Measurements from ENCODE around the gene TTC28. TPM values are rescaled to one million over a fixed set of nuclear protein-coding genes. Genes with fewer than 3 reads are reported as not detected.
"Not testable (repeated sequence)": the region's sequence is repeated elsewhere in the genome, so short reads cannot be mapped to it uniquely, and the experiment has no call there.

TTC28 gene
- total RNA-seq, 1 donor from 2014 or later, result 70.8 TPM

DNA sequence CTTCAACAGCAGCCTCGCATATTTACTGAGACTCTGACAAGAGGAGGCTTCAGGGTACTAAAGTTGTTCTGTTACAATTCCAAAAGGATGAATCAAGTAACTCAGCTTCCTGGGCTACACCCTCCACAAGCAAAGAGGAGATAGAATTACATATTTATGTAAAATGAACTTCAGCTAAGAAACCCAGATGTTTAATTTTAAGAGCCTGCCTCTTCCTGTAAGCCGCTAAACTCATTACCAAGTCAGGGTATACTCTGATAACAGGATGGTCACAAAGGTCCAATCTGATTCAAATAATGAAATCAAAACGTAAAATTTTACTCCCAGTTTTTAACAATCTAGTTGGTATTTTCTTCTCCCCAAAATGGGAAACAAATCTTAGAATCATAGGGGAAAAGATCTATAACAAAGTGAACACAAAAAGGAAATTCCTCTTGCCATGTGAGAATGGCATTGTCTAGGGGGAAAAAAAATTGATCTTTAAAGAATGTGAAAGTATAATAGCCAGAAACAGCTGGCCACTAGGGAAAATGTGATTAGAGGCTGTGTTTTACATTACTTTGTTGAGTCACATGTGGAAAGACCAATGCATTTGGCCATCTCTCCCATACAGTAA lies 31.0 kb upstream of the TTC28 start:
- Mint-ChIP-seq H3K4me3 (ENCODE audit: unreplicated experiment) (no peak overlapping the region), H3K9me3 (ENCODE audit: unreplicated experiment) (no peaks in the 10 kb centered on the region), H3K36me3 (ENCODE audit: low read depth, unreplicated experiment) (peaks cover 4% of the 10 kb centered on the region), H3K4me1 (ENCODE audit: unreplicated experiment) (peaks cover 29% of the 10 kb centered on the region), H3K27me3 (ENCODE audit: unreplicated experiment) (no peaks in the 10 kb centered on the region), H3K27ac (ENCODE audit: unreplicated experiment) (peak overlapping the region; percentile 95)
- TF ChIP-seq, protein P1, sequence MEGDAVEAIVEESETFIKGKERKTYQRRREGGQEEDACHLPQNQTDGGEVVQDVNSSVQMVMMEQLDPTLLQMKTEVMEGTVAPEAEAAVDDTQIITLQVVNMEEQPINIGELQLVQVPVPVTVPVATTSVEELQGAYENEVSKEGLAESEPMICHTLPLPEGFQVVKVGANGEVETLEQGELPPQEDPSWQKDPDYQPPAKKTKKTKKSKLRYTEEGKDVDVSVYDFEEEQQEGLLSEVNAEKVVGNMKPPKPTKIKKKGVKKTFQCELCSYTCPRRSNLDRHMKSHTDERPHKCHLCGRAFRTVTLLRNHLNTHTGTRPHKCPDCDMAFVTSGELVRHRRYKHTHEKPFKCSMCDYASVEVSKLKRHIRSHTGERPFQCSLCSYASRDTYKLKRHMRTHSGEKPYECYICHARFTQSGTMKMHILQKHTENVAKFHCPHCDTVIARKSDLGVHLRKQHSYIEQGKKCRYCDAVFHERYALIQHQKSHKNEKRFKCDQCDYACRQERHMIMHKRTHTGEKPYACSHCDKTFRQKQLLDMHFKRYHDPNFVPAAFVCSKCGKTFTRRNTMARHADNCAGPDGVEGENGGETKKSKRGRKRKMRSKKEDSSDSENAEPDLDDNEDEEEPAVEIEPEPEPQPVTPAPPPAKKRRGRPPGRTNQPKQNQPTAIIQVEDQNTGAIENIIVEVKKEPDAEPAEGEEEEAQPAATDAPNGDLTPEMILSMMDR (IDR thresholded peaks at IDR 0.05; ENCODE audit: unreplicated experiment), result no peak
- DNase-seq (ENCODE audit: low spot score), result no peak

- no peak for DNase-seq (ENCODE audit: low spot score)
- H3K36me3 Mint-ChIP-seq (ENCODE audit: low read depth, unreplicated experiment), result peaks cover 4% of the 10 kb centered on the region
- no peak overlapping the region for H3K4me3 Mint-ChIP-seq (ENCODE audit: unreplicated experiment)
- H3K27me3 Mint-ChIP-seq (ENCODE audit: unreplicated experiment), result no peaks in the 10 kb centered on the region
- peaks cover 29% of the 10 kb centered on the region for H3K4me1 Mint-ChIP-seq (ENCODE audit: unreplicated experiment)
- TF ChIP-seq, protein P1 (IDR thresholded peaks at IDR 0.05; ENCODE audit: unreplicated experiment), result no peak
- H3K9me3 Mint-ChIP-seq (ENCODE audit: unreplicated experiment), result no peaks in the 10 kb centered on the region
- peak overlapping the region; percentile 95 for H3K27ac Mint-ChIP-seq (ENCODE audit: unreplicated experiment)
Observed at GRCh38 chr22:28710107-28710506, 30.5 kb upstream of the TTC28 start.

DNA sequence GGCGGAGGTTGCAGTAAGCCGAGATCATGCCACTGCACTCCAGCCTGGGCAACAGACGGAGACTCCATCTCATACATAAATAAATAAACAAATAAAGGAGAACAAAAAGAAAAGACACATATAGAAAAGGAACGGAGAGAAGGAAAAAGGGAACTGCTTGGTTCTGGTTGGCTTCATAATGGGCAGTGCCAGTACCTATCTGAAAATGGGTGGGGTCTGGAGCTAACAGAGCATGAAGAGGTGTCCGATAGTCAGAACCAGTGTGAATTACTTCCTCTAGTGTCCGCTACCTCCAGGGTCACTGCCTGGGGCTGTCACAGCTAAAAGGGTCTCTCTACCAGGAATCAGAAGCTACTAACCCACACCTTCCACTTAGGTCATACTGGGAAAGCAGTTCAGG lies 27.2 kb upstream of the TTC28 start:
- no peaks in the 10 kb centered on the region for H3K9me3 Mint-ChIP-seq (ENCODE audit: unreplicated experiment)
- H3K27ac Mint-ChIP-seq (ENCODE audit: unreplicated experiment), result no peak overlapping the region
- TF ChIP-seq, protein P1 (IDR thresholded peaks at IDR 0.05; ENCODE audit: unreplicated experiment), result no peak
- H3K27me3 Mint-ChIP-seq (ENCODE audit: unreplicated experiment), result no peaks in the 10 kb centered on the region
- H3K4me1 Mint-ChIP-seq (ENCODE audit: unreplicated experiment), result peaks cover 15% of the 10 kb centered on the region
- no peak overlapping the region for H3K4me3 Mint-ChIP-seq (ENCODE audit: unreplicated experiment)
- H3K36me3 Mint-ChIP-seq (ENCODE audit: low read depth, unreplicated experiment), result peaks cover 8% of the 10 kb centered on the region
- no peak for DNase-seq (ENCODE audit: low spot score)

GRCh38 chr22:28703436-28703835 lies 23.8 kb upstream of the TTC28 start:
- H3K27me3 Mint-ChIP-seq (ENCODE audit: unreplicated experiment), result no peaks in the 10 kb centered on the region
- peaks cover 8% of the 10 kb centered on the region for H3K36me3 Mint-ChIP-seq (ENCODE audit: low read depth, unreplicated experiment)
- H3K4me3 Mint-ChIP-seq (ENCODE audit: unreplicated experiment), result no peak overlapping the region
- no peaks in the 10 kb centered on the region for H3K4me1 Mint-ChIP-seq (ENCODE audit: unreplicated experiment)
- DNase-seq (ENCODE audit: low spot score), result no peak
- no peak overlapping the region for H3K27ac Mint-ChIP-seq (ENCODE audit: unreplicated experiment)
- TF ChIP-seq, protein P1 (IDR thresholded peaks at IDR 0.05; ENCODE audit: unreplicated experiment), result no peak
- no peaks in the 10 kb centered on the region for H3K9me3 Mint-ChIP-seq (ENCODE audit: unreplicated experiment)

DNA sequence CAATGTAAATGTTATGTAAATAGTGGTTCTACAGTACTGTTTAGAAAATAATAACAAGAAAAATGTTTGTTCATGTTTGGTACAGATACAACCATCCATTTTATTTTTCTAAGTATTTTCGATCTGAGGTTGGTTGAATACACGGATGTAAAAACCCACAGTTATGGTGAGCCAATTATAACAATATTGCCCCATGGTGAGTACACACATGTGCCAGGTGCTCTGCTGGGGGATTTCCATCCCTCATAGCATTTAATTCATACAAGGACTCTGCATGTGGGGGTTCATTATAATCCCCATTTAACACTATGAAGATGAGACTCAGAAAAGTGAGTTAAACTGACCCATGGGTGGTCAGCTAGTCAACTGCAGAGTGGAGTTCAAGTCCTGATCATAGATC lies 23.3 kb upstream of the TTC28 start:
- Mint-ChIP-seq H3K27ac (ENCODE audit: unreplicated experiment) (no peak overlapping the region), H3K4me3 (ENCODE audit: unreplicated experiment) (no peak overlapping the region), H3K36me3 (ENCODE audit: low read depth, unreplicated experiment) (peaks cover 3% of the 10 kb centered on the region), H3K9me3 (ENCODE audit: unreplicated experiment) (no peaks in the 10 kb centered on the region), H3K27me3 (ENCODE audit: unreplicated experiment) (no peaks in the 10 kb centered on the region), H3K4me1 (ENCODE audit: unreplicated experiment) (no peaks in the 10 kb centered on the region)
- no peak for DNase-seq (ENCODE audit: low spot score)
- TF ChIP-seq, protein P1 (IDR thresholded peaks at IDR 0.05; ENCODE audit: unreplicated experiment), result no peak

DNA sequence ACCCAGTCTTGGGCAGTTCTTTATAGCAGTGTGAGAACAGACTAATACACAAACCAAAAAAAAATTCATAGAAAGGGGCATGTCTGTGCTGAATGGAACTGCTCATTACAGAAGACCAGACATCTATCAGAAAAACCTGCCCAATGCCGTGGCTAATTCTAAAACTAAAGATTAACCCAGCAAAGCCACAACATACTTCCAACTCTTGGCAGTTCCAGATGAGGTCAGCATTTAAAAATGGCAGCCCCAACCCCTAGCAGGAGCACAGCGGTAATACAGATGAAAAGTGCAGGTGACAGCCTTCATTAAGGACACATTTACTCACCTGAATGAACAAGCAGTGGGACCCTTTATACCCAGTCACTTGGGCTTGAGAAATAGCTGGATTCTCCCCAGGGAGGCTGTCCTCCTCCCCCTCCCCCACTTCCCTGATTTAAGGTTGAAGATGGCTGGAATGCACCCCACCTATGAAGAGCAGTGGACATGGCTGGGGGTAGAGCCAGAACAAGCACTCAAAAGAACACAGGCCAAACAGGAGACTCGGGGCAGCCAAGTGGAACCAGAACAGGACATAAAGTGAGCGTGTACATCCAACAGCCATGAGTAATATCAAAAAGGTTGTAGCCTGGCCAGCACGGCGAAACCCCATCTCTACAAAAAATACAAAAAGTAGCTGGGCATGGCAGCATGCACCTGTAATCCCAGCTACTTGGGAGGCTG lies 13.6 kb upstream of the TTC28 start:
- not testable (repeated sequence) for H3K4me1 Mint-ChIP-seq (ENCODE audit: unreplicated experiment); DNase-seq (ENCODE audit: low spot score); H3K27ac Mint-ChIP-seq (ENCODE audit: unreplicated experiment); H3K36me3 Mint-ChIP-seq (ENCODE audit: low read depth, unreplicated experiment); H3K9me3 Mint-ChIP-seq (ENCODE audit: unreplicated experiment); H3K27me3 Mint-ChIP-seq (ENCODE audit: unreplicated experiment)
- H3K4me3 Mint-ChIP-seq (ENCODE audit: unreplicated experiment), result peak overlapping the region; percentile 60

- not testable (repeated sequence) for DNase-seq (ENCODE audit: low spot score); H3K36me3 Mint-ChIP-seq (ENCODE audit: low read depth, unreplicated experiment); H3K9me3 Mint-ChIP-seq (ENCODE audit: unreplicated experiment); H3K27ac Mint-ChIP-seq (ENCODE audit: unreplicated experiment); H3K4me3 Mint-ChIP-seq (ENCODE audit: unreplicated experiment); H3K27me3 Mint-ChIP-seq (ENCODE audit: unreplicated experiment); H3K4me1 Mint-ChIP-seq (ENCODE audit: unreplicated experiment)
Observed at GRCh38 chr22:28689796-28690195, 10.2 kb upstream of the TTC28 start.

All from endothelial cell (in vitro differentiated cells).